GM18507 (cell line): Measurements from ENCODE around the gene ICOSLG.
"Not testable (repeated sequence)": the region's sequence is repeated elsewhere in the genome, so short reads cannot be mapped to it uniquely, and the experiment has no call there.

Experiments
- DNase-seq: peaks from one replicate; pipeline ENCODE4 v3.0.0; 2011; ENCODE audit warnings: low read depth; ENCODE audit not compliant: insufficient read length; ENCODE audit errors: extremely low spot score
- FAIRE-seq: peaks from 2 replicates; lab custom pipeline; 2011; peaks lifted over from hg19 to GRCh38; lab: Jason Lieb, UNC

Gene ICOSLG

GRCh38 chr21:44194451-44194850 lies 46.3 kb downstream of the ICOSLG start:
- DNase-seq, FAIRE-seq: not testable (repeated sequence)

GRCh38 chr21:44193108-44193507 lies 47.6 kb downstream of the ICOSLG start:
- not testable (repeated sequence) for DNase-seq, FAIRE-seq

GRCh38 chr21:44190349-44191271 lies 50.1 kb downstream of the ICOSLG start:
- FAIRE-seq, DNase-seq: not testable (repeated sequence)

GRCh38 chr21:44184862-44185261 lies 55.9 kb downstream of the ICOSLG start:
- not testable (repeated sequence) for FAIRE-seq, DNase-seq

GRCh38 chr21:44182202-44182601 lies 58.5 kb downstream of the ICOSLG start:
- DNase-seq, FAIRE-seq: not testable (repeated sequence)

- not testable (repeated sequence) for FAIRE-seq, DNase-seq
These were observed 59.2 kb downstream of the ICOSLG start for GRCh38 chr21:44181506-44181905.

GRCh38 chr21:44176127-44176526 lies 64.6 kb downstream of the ICOSLG start:
- not testable (repeated sequence) for FAIRE-seq, DNase-seq

GRCh38 chr21:44175189-44175588 lies 65.6 kb downstream of the ICOSLG start:
- peak; percentile 92 for FAIRE-seq
- not testable (repeated sequence) for DNase-seq
